ENCODE data around the gene KANSL1. TPM values are rescaled to one million over a fixed set of nuclear protein-coding genes. Genes with fewer than 3 reads are reported as not detected.

The KANSL1 gene
- total RNA-seq, 1 experiment from 2014 or later = 83.0 TPM

DNA sequence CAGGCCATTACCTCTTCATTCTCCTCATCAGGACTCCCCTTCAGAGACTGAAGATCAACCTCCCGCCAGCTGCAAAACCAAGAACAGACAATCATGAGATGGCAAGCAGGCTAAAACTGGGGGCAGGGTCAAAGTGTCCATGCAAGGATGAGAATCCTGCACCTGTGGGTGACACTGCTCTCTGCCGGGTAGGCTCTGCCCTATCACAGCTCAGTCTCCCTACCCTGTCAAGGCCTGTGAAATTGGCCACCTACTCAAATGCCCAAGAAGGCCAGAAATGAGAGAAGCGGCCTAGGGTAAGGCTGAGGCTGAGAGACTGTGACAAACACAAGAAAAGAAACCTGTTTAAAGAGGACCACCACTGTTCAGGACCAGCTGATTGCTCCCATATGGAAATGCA, 159.8 kb downstream of the KANSL1 start:
- Mint-ChIP-seq H3K4me3 (ENCODE audit: unreplicated experiment) (no peak overlapping the region), H3K36me3 (ENCODE audit: insufficient read depth, unreplicated experiment) (peaks cover 90% of the 10 kb centered on the region), H3K4me1 (ENCODE audit: low read depth, unreplicated experiment) (no peaks in the 10 kb centered on the region), H3K27me3 (ENCODE audit: insufficient read depth, unreplicated experiment) (no peaks in the 10 kb centered on the region), H3K27ac (ENCODE audit: unreplicated experiment) (no peak overlapping the region), H3K9me3 (ENCODE audit: unreplicated experiment) (no peaks in the 10 kb centered on the region)
- Histone ChIP-seq H3K27me3 (replicated peaks; ENCODE audit: control insufficient read depth, insufficient read depth, low read length) (no peaks in the 10 kb centered on the region), H3K36me3 (ENCODE audit: control insufficient read depth, insufficient read depth, low read length) (peaks cover 9% of the 10 kb centered on the region), H3K4me3 (ENCODE audit: low read depth, low read length) (no peak overlapping the region), H3K4me1 (no peaks in the 10 kb centered on the region), H3K9me3 (no peaks in the 10 kb centered on the region)
- intact Hi-C loops (cut with micrococcal nuclease; ENCODE audit: unreplicated experiment) = no loop called here
- ChIA-PET POLR2A (no interaction called here), CTCF (interaction anchor here (0.6 to 1.6 kb wide), 3 partner anchors 11 to 179 kb away, joined by 3 to 5 read pairs (median 4); no protein-coding TSS in a partner anchor)
- DNase-seq = no peak
- no TSS peak for BruUV-seq (replicated peaks)
- TF ChIP-seq, protein P1, sequence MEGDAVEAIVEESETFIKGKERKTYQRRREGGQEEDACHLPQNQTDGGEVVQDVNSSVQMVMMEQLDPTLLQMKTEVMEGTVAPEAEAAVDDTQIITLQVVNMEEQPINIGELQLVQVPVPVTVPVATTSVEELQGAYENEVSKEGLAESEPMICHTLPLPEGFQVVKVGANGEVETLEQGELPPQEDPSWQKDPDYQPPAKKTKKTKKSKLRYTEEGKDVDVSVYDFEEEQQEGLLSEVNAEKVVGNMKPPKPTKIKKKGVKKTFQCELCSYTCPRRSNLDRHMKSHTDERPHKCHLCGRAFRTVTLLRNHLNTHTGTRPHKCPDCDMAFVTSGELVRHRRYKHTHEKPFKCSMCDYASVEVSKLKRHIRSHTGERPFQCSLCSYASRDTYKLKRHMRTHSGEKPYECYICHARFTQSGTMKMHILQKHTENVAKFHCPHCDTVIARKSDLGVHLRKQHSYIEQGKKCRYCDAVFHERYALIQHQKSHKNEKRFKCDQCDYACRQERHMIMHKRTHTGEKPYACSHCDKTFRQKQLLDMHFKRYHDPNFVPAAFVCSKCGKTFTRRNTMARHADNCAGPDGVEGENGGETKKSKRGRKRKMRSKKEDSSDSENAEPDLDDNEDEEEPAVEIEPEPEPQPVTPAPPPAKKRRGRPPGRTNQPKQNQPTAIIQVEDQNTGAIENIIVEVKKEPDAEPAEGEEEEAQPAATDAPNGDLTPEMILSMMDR (IDR thresholded peaks at IDR 0.05; ENCODE audit: insufficient read depth in 1 of 2, low read depth in 1 of 2, low read length in 1 of 2, severe bottlenecking in 1 of 2, unreplicated experiment in 1 of 2) = no peak

DNA sequence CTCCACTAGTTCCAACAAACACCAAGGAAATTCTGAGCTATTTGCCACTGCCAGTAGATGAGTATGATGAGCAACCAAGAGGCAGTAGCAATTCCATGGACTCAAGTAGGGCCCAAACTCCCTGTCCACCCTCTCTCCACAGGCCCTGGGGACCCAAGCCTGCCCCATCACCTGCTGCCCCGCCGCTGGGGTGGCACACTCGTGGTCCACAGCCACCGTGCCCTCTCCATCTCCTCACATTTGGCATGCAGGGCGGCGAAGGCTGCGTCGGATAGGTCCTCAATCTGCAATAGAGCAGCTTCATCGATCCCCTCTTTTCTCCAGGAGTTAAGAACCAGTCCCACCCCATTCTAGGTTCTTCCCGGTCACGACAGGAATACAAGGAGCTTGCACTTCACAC, 160.3 kb downstream of the KANSL1 start:
- BruUV-seq (replicated peaks) = no TSS peak
- intact Hi-C loops (cut with micrococcal nuclease; ENCODE audit: unreplicated experiment) = no loop called here
- Histone ChIP-seq H3K27me3 (replicated peaks; ENCODE audit: control insufficient read depth, insufficient read depth, low read length) (no peaks in the 10 kb centered on the region), H3K36me3 (ENCODE audit: control insufficient read depth, insufficient read depth, low read length) (peaks cover 9% of the 10 kb centered on the region), H3K4me3 (ENCODE audit: low read depth, low read length) (no peak overlapping the region), H3K4me1 (no peaks in the 10 kb centered on the region), H3K9me3 (no peaks in the 10 kb centered on the region)
- Mint-ChIP-seq H3K4me3 (ENCODE audit: unreplicated experiment) (no peak overlapping the region), H3K27me3 (ENCODE audit: insufficient read depth, unreplicated experiment) (no peaks in the 10 kb centered on the region), H3K27ac (ENCODE audit: unreplicated experiment) (no peak overlapping the region), H3K36me3 (ENCODE audit: insufficient read depth, unreplicated experiment) (peaks cover 90% of the 10 kb centered on the region), H3K9me3 (ENCODE audit: unreplicated experiment) (no peaks in the 10 kb centered on the region), H3K4me1 (ENCODE audit: low read depth, unreplicated experiment) (no peaks in the 10 kb centered on the region)
- ChIA-PET CTCF (interaction anchor here (1.2 kb wide), 1 partner anchor 12 kb away, joined by 4 read pairs; no protein-coding TSS in a partner anchor), POLR2A (no interaction called here)
- no peak for DNase-seq
- TF ChIP-seq, protein P1 (IDR thresholded peaks at IDR 0.05; ENCODE audit: insufficient read depth in 1 of 2, low read depth in 1 of 2, low read length in 1 of 2, severe bottlenecking in 1 of 2, unreplicated experiment in 1 of 2) = no peak

- CTCF ChIA-PET = interaction anchor here (1.2 kb wide), 1 partner anchor 13 kb away, joined by 4 read pairs; no protein-coding TSS in a partner anchor
- Histone ChIP-seq H3K9me3 (no peaks in the 10 kb centered on the region), H3K27me3 (replicated peaks; ENCODE audit: control insufficient read depth, insufficient read depth, low read length) (no peaks in the 10 kb centered on the region), H3K4me3 (ENCODE audit: low read depth, low read length) (no peak overlapping the region), H3K36me3 (ENCODE audit: control insufficient read depth, insufficient read depth, low read length) (peaks cover 5% of the 10 kb centered on the region), H3K4me1 (no peaks in the 10 kb centered on the region)
- TF ChIP-seq, protein P1 (IDR thresholded peaks at IDR 0.05; ENCODE audit: insufficient read depth in 1 of 2, low read depth in 1 of 2, low read length in 1 of 2, severe bottlenecking in 1 of 2, unreplicated experiment in 1 of 2) = no peak
- H3K9me3 Mint-ChIP-seq (ENCODE audit: unreplicated experiment) = no peaks in the 10 kb centered on the region
- H3K4me1 Mint-ChIP-seq (ENCODE audit: low read depth, unreplicated experiment) = no peaks in the 10 kb centered on the region
- H3K27ac Mint-ChIP-seq (ENCODE audit: unreplicated experiment) = no peak overlapping the region
- intact Hi-C loops (cut with micrococcal nuclease; ENCODE audit: unreplicated experiment) = no loop called here
- no peaks in the 10 kb centered on the region for H3K27me3 Mint-ChIP-seq (ENCODE audit: insufficient read depth, unreplicated experiment)
- peaks cover 91% of the 10 kb centered on the region for H3K36me3 Mint-ChIP-seq (ENCODE audit: insufficient read depth, unreplicated experiment)
- POLR2A ChIA-PET = no interaction called here
- no TSS peak for BruUV-seq (replicated peaks)
- H3K4me3 Mint-ChIP-seq (ENCODE audit: unreplicated experiment) = no peak overlapping the region
- DNase-seq = no peak
Measured at GRCh38 chr17:46031920-46032319, 161.3 kb downstream of the KANSL1 start.
